Skin epidermis (tissue), 12 donors: Measurements from ENCODE around the gene LGALS12.
"Not testable (repeated sequence)": the region's sequence is repeated elsewhere in the genome, so short reads cannot be mapped to it uniquely, and the experiment has no call there.

ENCODE experiments used
- H3K27ac ChIP-seq, 21 experiments: fragments of 200-600 bp; sonication (generic) in 11 of 21; one replicate each; pipeline ENCODE4 v1.5.0; 2020; ENCODE audit warnings: mild to moderate bottlenecking in 3 of 21, inconsistent platforms in 2 of 21, moderate library complexity in 2 of 21
- H3K4me3 ChIP-seq, 7 experiments: fragments of 200-600 bp; sonication (generic) in 2 of 7; one replicate each; pipeline ENCODE4 v1.5.0; 2020; ENCODE audit warnings: inconsistent platforms in 2 of 7, mild to moderate bottlenecking in 2 of 7, moderate library complexity in 1 of 7

Gene LGALS12

DNA sequence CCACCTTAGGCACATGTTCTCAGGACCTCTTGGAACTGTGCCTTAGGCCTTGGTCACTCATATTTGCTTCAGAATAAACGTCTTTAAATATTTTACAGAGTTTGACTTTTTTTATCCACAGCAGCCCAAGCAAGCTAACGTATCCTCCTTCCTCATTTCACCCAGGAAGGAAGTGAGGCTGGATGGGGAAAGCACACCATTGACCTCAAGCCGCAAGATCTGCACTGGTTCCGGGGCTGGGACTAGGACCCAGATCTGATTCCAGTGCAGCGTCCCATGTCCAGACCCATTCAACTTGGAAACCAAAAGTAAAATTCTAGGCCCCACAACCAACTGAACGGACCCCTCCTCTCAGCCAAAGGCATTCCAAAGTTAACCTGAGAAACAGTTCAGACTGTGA lies 2.4 kb upstream of the LGALS12 start:
- Histone ChIP-seq H3K4me3 (no peak overlapping the region), H3K27ac (no peak overlapping the region)

DNA sequence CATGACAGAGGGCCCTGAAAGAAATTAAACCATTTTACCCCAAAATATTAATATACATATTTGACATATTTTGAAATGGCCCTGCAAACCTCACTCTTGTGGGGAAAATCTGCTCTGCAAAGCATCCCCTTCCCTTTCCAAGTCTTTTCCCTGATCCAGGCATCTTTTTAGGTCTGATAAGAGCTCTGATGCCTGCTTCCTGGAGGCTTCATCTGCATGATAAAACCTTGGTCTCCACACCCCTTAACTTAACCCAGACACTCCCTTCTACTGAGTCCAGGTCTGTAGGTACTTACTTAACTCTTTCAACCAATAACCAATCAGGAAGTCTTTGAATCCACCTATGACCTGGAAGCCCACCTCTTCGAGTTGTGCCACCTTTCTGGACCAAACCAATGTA lies 1.8 kb upstream of the LGALS12 start:
- H3K27ac ChIP-seq: no peak overlapping the region
- H3K4me3 ChIP-seq: no peak overlapping the region

DNA sequence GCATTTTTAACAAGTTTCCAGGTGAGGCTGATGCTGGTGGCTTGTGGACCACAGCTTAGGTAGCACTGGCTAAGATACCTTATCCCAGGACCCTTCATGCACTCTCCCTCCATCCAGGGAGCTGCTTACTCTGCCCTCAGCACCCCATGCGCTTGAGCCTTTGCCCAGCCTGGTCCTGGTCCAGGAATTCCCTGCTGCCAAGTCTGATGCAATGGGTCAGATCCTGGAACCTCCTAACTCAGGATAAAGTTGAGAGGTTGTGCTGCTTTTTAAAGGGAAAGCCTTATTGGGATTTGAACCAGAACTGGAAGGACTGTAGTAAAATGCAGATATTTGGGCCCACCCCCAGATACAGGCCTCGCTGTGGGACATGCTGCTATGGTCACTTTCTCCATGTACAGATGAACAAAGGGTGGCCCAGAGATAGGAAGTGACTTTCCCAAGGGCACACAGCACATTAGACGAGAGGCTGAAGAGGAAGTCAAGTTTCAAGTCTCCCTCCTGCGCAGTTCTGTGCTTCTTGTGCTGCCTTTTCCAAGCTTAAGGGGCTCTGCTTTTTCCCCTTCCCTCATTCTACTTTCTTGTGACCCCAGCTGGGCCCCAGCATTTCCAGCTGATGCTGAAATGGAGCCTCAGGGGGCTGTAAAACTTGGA lies 824 bp upstream of the LGALS12 start:
- no peak overlapping the region for H3K27ac ChIP-seq
- H3K4me3 ChIP-seq: no peak overlapping the region

DNA sequence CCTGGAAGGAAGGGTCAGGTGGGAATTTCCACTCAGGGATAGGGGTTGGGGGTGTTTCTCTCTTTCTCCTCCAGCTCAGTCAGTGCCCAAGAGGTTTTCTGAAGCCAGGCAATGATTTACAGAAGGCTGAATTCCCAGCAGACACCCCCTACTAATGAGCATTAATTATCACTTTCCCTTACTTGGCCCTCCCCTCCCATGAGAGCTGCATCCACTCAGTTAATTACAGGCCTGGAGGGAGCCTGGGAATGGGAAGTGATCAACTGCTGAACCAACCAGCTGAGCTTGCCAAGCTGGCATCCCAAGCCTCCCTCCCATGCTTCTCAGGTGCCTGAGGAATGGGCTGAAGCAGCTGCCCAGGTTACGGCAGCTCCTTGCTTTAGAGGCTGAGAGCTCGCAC lies 992 bp downstream of the LGALS12 start:
- Histone ChIP-seq H3K27ac (no peak overlapping the region), H3K4me3 (no peak overlapping the region)

DNA sequence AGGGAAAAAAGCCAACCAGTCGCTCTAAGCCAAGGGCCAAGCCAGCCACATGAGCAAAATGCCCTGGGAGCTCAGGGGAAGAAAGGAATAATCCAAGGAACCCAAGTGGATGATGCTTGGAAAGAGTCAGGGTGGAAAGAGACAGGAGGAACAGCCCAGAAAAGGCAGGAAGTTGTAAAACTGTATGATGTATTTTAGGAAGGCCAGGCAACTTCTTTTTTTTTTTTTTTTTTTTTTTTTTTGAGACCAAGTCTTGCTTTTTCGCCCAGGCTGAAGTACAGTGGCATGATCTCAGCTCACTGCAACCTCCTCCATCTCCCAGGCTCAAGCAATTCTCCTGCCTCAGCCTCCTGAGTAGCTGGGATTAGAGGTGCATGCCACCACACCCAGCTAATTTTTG lies 1.6 kb downstream of the LGALS12 start:
- Histone ChIP-seq H3K4me3 (no peak overlapping the region), H3K27ac (no peak overlapping the region)

DNA sequence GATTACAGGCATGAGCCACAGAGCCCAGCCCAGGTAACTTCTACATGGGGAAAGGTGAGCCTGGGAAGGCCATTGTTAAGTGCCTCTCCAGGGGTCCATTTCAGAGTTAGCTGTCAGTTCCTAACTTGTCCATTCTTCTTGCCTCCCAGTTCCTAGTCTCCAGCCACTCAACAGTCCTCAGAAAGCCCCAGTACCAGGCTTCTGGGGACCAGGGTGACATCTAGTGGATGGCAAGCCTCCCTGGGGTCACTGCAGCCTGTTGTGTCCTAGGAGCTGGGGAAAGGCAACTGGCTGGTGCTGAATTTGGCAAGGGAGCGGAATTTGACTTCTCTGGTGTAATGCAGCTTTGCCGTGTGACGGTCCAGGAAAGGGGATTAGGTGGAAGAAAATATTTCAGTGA lies 2.1 kb downstream of the LGALS12 start:
- H3K4me3 ChIP-seq: no peak overlapping the region

DNA sequence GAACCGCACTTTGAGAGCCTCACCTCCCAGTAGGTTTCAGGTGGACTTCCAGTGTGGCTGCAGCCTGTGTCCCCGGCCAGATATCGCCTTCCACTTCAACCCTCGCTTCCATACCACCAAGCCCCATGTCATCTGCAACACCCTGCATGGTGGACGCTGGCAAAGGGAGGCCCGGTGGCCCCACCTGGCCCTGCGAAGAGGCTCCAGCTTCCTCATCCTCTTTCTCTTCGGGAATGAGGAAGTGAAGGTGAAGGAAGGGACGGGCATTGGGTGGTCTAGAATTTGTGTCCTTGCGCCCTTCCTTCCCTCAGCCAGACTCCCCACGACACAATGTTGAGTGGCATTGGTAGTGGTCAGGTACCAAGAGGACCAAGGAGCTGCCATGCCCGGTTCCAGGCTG lies 2.9 kb downstream of the LGALS12 start:
- Histone ChIP-seq H3K27ac (no peak overlapping the region), H3K4me3 (no peak overlapping the region)

More for the DNA sequence above, 2.1 kb downstream of the LGALS12 start:
- no peak overlapping the region for H3K27ac ChIP-seq

DNA sequence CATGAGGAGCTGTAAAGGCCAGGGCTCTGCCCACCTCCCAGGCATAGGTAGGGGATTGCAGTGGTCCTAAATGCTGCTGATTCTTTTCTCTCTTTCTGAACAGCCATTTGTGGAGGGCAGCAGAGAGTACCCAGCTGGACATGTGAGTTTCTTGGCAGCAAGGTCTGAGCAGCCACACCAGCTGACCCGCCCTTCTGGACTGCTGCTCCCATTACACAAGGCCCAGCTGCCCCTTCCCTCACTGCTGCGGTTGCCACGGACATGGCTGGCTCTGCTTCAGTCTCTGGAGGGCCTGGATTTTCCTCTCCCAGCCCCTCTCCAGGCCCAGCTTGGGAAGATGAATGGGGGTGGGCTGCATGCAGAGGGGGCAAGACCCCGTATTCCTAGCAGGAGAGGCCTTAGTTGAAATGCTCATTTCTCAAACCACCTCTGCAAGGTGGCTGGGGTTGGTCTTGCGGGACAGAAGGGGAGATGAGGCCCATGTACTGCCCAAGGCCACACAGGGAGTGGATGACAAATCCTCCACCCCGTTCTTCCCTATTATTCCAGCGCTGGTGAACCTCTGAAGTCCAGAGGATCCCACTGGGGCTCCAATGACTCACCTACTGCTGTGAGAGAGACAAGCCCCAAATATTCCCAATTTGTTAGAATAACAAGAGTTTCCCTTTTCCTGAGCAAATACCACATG lies 4.6 kb downstream of the LGALS12 start:
- H3K27ac ChIP-seq: no peak overlapping the region
- H3K4me3 ChIP-seq: no peak overlapping the region

DNA sequence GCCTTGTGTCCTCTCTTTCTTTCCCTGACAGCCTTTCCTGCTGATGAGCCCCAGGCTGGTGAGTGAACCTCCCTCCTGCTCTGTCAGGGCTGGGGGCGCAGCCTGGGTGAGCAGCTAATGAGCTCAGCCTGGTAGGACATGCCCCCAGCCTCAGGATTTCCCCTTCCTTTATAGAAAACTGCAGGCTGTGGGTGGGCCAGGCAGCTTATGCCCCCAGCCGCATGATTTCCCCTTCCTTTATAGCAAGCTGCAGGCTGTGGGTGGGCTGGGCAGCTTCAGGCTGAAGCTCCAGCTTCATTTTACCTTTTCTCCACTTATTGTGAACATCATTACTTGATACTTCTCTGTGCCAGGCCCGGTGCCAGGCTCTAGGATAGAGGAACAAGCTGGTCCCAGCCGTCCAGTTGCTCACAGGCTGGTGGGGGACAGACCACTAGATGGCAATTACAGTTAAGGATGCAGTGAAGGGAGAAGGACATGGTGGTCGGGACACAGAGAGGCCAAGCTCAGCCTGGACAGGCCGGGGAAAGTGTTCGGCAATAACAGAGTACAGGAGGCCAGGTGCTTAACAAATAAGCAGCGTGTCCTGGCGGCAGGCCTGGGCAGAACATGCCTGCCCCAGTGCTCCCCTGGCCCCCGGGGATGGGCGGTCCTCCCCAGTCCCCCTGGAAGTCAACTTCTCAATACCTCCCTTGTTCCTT lies 5.3 kb downstream of the LGALS12 start:
- Histone ChIP-seq H3K4me3 (no peak overlapping the region), H3K27ac (peak overlapping the region in 2 of 21 experiments; percentile 1 to 7)

DNA sequence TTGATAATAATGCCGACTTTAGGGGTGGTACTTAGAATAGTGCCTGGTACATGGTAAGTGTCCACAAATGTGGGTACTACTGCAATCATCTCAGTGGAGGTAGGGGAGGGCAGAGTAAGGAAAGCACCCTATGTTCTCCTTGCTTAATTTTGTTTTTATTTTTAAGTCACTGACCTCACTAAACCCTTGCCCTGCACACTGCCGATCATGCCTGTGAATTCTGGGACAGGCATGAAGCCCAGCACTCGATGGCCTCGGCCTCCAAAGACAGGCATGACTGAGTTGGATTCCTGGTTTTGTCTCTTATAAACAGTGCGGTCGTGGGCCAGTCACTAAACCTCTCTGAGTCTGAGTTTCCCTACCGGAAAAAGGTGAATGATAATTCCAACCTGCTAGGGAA lies 6.9 kb downstream of the LGALS12 start:
- H3K4me3 ChIP-seq: no peak overlapping the region
- no peak overlapping the region for H3K27ac ChIP-seq

DNA sequence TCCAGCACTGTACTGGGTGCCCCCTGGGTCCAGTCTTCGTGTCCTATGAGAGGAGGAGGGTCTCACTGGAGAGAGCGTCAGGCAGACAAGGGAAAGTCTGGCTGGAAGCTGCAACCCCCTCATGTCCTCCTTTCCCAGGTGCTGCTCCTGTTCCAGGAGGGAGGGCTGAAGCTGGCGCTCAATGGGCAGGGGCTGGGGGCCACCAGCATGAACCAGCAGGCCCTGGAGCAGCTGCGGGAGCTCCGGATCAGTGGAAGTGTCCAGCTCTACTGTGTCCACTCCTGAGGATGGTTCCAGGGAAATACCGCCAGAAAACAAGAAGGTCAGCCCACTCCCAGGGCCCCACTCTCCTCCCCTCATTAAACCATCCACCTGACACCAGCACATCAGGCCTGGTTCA lies 10.2 kb downstream of the LGALS12 start:
- Histone ChIP-seq H3K4me3 (no peak overlapping the region), H3K27ac (no peak overlapping the region)

DNA sequence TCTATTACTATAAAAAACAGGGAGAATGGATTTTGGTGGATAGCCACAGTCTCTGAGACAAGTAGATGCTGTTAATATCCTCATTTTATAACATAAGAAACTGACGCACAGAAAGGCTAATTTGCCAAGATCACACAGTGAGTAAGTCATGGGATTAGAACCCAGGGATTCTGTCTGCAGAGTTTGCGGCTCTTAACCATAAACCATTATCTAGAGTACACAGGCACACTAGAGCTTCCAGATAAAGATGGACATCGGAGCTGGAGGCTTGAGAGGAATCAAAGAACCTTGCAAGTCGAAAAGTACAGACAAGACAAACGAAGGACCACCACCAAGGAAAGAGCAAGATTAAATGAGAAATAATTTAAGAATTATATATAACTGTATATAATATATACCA lies 11.3 kb downstream of the LGALS12 start:
- H3K4me3 ChIP-seq: no peak overlapping the region
- H3K27ac ChIP-seq: no peak overlapping the region

DNA sequence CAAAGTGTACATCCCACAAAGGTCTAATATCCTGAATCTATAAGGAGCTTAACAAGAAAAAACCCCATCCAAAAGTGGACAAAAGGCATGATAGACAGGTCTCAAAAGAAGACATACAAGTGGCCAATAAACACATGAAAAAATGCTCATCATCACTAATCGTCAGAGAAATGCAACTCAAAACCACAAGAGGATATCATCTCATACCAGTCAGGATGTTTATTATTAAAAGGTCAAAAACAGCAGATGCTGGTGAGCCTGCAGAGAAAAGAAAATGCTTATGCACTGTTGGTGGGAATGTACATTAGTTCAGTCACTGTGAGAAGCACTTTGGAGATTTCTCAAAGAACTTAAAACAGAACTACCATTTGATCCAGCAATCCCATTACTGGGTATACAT lies 12.7 kb downstream of the LGALS12 start:
- H3K27ac ChIP-seq: no peak overlapping the region
- no peak overlapping the region for H3K4me3 ChIP-seq

DNA sequence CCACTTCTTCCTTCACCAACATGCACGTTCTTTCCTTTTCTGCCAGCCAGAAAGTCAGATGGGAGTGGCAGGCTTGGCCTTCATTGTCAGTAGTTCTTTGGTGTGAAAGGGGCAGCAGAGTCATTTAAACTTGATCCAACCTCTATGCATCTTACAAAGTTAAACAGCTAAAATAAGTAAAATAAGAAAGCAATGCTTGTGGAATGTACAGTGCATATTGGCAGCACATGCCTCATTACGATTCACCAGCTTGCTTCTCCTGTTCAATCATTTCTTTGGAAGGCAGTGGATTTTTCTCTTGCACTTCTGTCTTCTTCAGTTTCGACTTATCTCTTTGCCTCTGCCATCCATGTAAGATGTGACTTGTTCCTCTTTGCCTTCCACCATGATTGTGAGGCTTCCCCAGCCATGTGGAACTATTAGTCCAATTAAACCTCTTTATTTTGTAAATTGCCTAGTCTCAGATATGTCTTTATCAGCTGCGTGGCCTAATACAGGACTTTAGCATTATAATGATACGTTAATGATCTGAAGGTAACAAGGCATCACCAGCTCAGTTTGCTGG lies 14.8 kb downstream of the LGALS12 start:
- Histone ChIP-seq H3K4me3 (no peak overlapping the region), H3K27ac (no peak overlapping the region)

DNA sequence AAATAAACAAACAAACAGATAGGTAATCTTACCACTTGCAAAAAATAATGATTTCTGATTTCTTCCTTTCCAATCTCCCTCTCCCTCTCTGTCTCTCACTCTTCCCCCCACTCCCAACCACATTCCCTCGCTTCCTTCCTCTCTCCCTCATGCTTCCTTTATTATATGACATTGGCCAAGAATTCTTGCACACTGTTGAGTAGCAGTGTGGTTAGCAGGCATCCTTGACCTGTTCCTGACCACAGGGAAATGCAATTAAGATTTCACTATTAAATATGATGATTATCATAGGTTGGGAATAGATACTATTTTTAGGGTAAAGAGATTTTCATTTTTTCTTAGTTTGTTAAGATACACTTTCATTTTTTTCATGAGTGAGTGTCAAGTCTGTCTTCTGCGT lies 16.0 kb downstream of the LGALS12 start:
- no peak overlapping the region for H3K4me3 ChIP-seq
- H3K27ac ChIP-seq: no peak overlapping the region

DNA sequence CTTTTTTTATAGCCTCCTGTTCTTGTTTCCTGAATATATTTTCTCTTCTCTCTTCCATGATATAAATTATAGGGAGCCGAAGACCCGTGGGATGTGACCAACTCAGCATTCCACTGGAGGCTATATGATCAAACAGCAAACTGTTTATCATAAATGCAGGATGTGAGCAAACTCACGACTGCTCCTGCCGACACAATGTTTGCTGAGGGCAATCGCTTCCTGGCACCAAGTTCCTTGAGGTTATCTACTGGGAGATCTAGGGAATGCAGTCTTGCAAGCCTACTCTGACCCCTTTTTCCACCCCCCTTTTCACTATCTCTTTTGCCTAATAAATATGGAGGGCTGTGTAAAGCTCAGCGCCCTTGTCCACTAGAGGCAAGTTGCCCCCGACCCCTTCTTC lies 17.3 kb downstream of the LGALS12 start:
- Histone ChIP-seq H3K27ac (no peak overlapping the region), H3K4me3 (no peak overlapping the region)

DNA sequence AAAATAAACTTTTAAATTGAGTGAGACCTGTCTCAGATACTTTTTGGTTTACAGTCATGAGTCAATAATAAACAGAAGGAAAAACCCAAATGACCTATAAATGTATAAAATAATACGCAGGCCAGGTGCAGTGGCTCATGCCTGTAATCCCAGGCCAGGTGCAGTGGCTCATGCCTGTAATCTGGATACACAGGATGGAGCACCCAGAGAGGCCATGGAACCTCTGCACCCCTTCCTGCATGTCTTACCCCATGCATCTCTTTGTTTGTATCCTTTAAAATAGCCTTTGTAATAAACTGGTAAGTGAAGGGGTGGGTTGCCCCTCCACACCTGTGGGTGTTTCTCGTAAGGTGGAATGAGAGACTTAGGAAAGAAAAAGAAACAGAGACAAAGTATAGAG lies 21.8 kb downstream of the LGALS12 start:
- Histone ChIP-seq H3K27ac (no peak overlapping the region), H3K4me3 (no peak overlapping the region)

DNA sequence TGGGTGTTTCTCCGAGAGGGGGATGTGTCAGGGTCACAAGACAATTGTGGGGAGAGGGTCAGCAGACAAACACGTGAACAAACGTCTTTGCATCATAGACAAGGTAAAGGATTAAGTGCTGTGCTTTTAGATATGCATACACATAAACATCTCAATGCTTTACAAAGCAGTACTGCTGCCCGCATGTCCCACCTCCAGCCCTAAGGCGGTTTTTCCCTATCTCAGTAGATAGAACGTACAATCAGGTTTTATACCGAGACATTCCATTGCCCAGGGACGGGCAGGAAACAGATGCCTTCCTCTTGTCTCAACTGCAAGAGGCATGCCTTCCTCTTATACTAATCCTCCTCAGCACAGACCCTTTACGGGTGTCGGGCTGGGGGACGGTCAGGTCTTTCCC lies 22.3 kb downstream of the LGALS12 start:
- not testable (repeated sequence) for H3K27ac ChIP-seq, H3K4me3 ChIP-seq

DNA sequence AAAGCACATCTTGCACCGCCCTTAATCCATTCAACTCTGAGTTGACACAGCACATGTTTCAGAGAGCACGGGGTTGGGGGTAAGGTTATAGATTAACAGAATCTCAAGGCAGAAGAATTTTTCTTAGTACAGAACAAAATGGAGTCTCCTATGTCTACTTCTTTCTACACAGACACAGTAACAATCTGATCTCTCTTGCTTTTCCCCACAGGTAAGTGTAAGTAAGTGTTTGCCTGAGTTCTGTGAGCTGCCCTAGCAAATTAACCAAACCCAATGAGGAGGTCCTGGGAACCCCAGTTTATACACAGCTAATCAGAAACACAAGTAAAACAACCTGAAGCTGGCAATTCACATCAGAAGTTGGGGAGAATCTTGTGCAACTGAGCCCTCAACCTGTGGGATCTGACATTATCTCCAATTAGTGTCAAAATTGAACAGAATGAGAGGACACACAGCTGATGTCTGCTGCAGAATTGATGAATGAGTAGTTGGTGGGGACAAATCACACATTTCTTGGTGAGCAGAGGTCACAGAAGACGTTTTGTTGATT lies 22.9 kb downstream of the LGALS12 start:
- H3K27ac ChIP-seq, H3K4me3 ChIP-seq: not testable (repeated sequence)

DNA sequence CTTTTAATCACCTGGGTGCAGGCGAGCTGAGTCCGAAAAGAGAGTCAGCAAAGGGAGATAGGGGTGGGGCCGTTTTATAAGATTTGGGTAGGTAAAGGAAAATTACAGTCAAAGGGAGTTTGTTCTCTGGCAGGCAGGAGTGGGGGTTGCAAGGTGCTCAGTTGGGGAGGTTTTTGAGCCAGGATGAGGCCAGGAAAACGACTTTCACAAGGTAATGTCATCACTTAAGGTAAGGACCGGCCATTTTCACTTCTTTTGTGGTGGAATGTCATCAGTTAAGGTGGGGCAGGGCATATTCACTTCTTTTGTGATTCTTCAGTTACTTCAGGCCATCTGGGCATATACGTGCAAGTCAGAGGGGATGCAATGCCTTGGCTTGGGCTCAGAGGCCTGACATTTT lies 23.5 kb downstream of the LGALS12 start:
- not testable (repeated sequence) for H3K4me3 ChIP-seq, H3K27ac ChIP-seq

DNA sequence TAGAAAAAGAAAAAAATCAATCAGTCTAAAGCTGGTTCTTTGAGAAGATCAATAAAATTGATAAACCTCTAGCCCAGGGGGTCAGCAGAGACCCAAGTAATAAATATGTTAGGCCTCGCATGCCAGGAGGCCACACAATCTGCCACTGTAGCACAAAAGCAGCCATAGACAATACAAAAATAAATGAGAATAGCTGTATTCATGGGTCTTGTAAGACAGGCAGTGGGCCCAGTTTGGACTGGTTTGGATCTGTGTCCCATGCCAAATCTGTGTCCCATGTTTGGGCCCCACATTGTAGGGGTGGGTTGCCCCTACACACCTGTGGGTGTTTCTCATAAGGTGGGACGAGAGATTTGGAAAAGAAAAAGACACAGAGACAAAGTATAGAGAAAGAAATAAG lies 24.1 kb downstream of the LGALS12 start:
- Histone ChIP-seq H3K4me3 (no peak overlapping the region), H3K27ac (no peak overlapping the region)
